ENCODE data around the gene CSNK1G1. TPM values are rescaled to one million over a fixed set of nuclear protein-coding genes. Genes with fewer than 3 reads are reported as not detected.
"Not testable (repeated sequence)": the region's sequence is repeated elsewhere in the genome, so short reads cannot be mapped to it uniquely, and the experiment has no call there.

Gene CSNK1G1
- polyA plus RNA-seq, 1 donor from 2014 or later, result 18.9 TPM

- H3K4me2 ChIP-seq (ENCODE audit: low read length); H3K9ac ChIP-seq (ENCODE audit: low read length); H3K4me3 ChIP-seq (ENCODE audit: low read length); H2AFZ ChIP-seq (ENCODE audit: low read depth, low read length); H3K9me3 ChIP-seq (ENCODE audit: low read length); H3K79me2 ChIP-seq (replicated peaks; ENCODE audit: insufficient read depth, low read length); H3K36me3 ChIP-seq (ENCODE audit: insufficient read depth, low read length); H3K9me2 ChIP-seq (ENCODE audit: insufficient read depth, low read length); H3K27me3 ChIP-seq (ENCODE audit: insufficient read depth, low read depth, low read length); H3K27ac ChIP-seq (ENCODE audit: low read length); H4K20me1 ChIP-seq (ENCODE audit: insufficient read depth); H3F3A ChIP-seq (ENCODE audit: insufficient read depth, low read length, poor library complexity, severe bottlenecking): not testable (repeated sequence)
Measured at GRCh38 chr15:64326458-64326857, 29.5 kb downstream of the CSNK1G1 start.

GRCh38 chr15:64324165-64324877, 31.7 kb downstream of the CSNK1G1 start:
- Histone ChIP-seq H2AFZ (ENCODE audit: low read depth, low read length) (no peak overlapping the region), H4K20me1 (ENCODE audit: insufficient read depth) (no peaks in the 10 kb centered on the region)
- TF ChIP-seq TAF1 (IDR thresholded peaks at IDR 0.05; ENCODE audit: low read depth), result no peak
- no peak for TF ChIP-seq CTCF (IDR thresholded peaks at IDR 0.05; ENCODE audit: poor library complexity, severe bottlenecking)
- no peak for TF ChIP-seq MXI1 (conservative IDR thresholded peaks at IDR 0.05; ENCODE audit: poor library complexity, severe bottlenecking)
- TF ChIP-seq POLR2AphosphoS5 (IDR thresholded peaks at IDR 0.05), result no peak
- no peak for TF ChIP-seq RAD21 (conservative IDR thresholded peaks at IDR 0.05)
- TF ChIP-seq, protein P1, sequence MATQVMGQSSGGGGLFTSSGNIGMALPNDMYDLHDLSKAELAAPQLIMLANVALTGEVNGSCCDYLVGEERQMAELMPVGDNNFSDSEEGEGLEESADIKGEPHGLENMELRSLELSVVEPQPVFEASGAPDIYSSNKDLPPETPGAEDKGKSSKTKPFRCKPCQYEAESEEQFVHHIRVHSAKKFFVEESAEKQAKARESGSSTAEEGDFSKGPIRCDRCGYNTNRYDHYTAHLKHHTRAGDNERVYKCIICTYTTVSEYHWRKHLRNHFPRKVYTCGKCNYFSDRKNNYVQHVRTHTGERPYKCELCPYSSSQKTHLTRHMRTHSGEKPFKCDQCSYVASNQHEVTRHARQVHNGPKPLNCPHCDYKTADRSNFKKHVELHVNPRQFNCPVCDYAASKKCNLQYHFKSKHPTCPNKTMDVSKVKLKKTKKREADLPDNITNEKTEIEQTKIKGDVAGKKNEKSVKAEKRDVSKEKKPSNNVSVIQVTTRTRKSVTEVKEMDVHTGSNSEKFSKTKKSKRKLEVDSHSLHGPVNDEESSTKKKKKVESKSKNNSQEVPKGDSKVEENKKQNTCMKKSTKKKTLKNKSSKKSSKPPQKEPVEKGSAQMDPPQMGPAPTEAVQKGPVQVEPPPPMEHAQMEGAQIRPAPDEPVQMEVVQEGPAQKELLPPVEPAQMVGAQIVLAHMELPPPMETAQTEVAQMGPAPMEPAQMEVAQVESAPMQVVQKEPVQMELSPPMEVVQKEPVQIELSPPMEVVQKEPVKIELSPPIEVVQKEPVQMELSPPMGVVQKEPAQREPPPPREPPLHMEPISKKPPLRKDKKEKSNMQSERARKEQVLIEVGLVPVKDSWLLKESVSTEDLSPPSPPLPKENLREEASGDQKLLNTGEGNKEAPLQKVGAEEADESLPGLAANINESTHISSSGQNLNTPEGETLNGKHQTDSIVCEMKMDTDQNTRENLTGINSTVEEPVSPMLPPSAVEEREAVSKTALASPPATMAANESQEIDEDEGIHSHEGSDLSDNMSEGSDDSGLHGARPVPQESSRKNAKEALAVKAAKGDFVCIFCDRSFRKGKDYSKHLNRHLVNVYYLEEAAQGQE (IDR thresholded peaks at IDR 0.05; ENCODE audit: borderline replicate concordance), result no peak
- no peak for TF ChIP-seq SMC3 (conservative IDR thresholded peaks at IDR 0.05; ENCODE audit: poor library complexity)

DNA sequence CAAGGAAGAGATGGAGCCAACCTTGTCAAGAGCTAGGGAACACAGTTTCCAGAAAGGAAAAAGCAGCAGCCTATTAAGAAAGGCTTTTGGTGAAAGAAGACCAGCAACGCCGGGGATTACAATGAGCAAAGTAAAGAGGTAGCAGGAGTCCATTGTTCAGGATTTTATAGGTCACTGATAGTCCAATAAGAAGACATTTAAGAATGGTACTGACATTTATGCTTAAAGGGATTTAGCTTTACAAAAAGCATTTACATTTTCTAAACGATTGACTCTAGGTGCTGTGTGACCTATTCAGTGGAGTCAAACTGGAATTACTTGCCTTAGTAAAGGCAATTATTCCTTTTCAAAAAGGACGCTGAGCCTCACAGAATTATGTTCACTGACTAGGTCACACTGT, 40.8 kb downstream of the CSNK1G1 start:
- H3K9me3 ChIP-seq (ENCODE audit: low read length), result no peaks in the 10 kb centered on the region
- H3K36me3 ChIP-seq (ENCODE audit: insufficient read depth, low read length), result no peaks in the 10 kb centered on the region
- H3K4me2 ChIP-seq (ENCODE audit: low read length), result no peak overlapping the region
- H3K4me3 ChIP-seq (ENCODE audit: low read length), result peak overlapping the region; percentile 6
- no peaks in the 10 kb centered on the region for H3K79me2 ChIP-seq (replicated peaks; ENCODE audit: insufficient read depth, low read length)
- H3F3A ChIP-seq (ENCODE audit: insufficient read depth, low read length, poor library complexity, severe bottlenecking), result no peaks in the 10 kb centered on the region
- TF ChIP-seq SMC3 (conservative IDR thresholded peaks at IDR 0.05; ENCODE audit: poor library complexity), result no peak
- TF ChIP-seq EP300 (conservative IDR thresholded peaks at IDR 0.05; ENCODE audit: poor library complexity, severe bottlenecking), result no peak
- TF ChIP-seq, protein P1 (IDR thresholded peaks at IDR 0.05; ENCODE audit: borderline replicate concordance), result no peak
- TF ChIP-seq MXI1 (conservative IDR thresholded peaks at IDR 0.05; ENCODE audit: poor library complexity, severe bottlenecking), result no peak
- no peaks in the 10 kb centered on the region for H3K9me2 ChIP-seq (ENCODE audit: insufficient read depth, low read length)
- H3K9ac ChIP-seq (ENCODE audit: low read length), result no peak overlapping the region
- H3K27ac ChIP-seq (ENCODE audit: low read length), result no peak overlapping the region
- H2AFZ ChIP-seq (ENCODE audit: low read depth, low read length), result no peak overlapping the region
- H3K27me3 ChIP-seq (ENCODE audit: insufficient read depth, low read depth, low read length), result no peaks in the 10 kb centered on the region
- no peaks in the 10 kb centered on the region for H4K20me1 ChIP-seq (ENCODE audit: insufficient read depth)

More at GRCh38 chr15:64324165-64324877, 31.7 kb downstream of the CSNK1G1 start:
- H3K27ac ChIP-seq (ENCODE audit: low read length), result no peak overlapping the region
- no peaks in the 10 kb centered on the region for H3K9me2 ChIP-seq (ENCODE audit: insufficient read depth, low read length)
- H3F3A ChIP-seq (ENCODE audit: insufficient read depth, low read length, poor library complexity, severe bottlenecking), result no peaks in the 10 kb centered on the region
- no peak overlapping the region for H3K4me3 ChIP-seq (ENCODE audit: low read length)
- H3K9me3 ChIP-seq (ENCODE audit: low read length), result no peaks in the 10 kb centered on the region
- H3K9ac ChIP-seq (ENCODE audit: low read length), result no peak overlapping the region
- peaks cover 4% of the 10 kb centered on the region for H3K79me2 ChIP-seq (replicated peaks; ENCODE audit: insufficient read depth, low read length)
- no peak overlapping the region for H3K4me2 ChIP-seq (ENCODE audit: low read length)
- H3K36me3 ChIP-seq (ENCODE audit: insufficient read depth, low read length), result no peaks in the 10 kb centered on the region
- H3K27me3 ChIP-seq (ENCODE audit: insufficient read depth, low read depth, low read length), result no peaks in the 10 kb centered on the region
